Stimulated activated naive CD8-positive, alpha-beta T cell treated with anti-CD3 and anti-CD28 coated beads, Interleukin-15, Interleukin-2, amounts not matched to agents 100 ng/mL and 50 ng/mL, for 24 hours (primary cell): ENCODE results near the gene CCDC152.
"Not testable (repeated sequence)": the region's sequence is repeated elsewhere in the genome, so short reads cannot be mapped to it uniquely, and the experiment has no call there.

ENCODE experiments used
- H3K27ac Mint-ChIP-seq: one replicate; pipeline ENCODE4 v1.8.0; 2021; ENCODE audit warnings: mild to moderate bottlenecking, mixed read lengths
- H3K27me3 Mint-ChIP-seq: one replicate; pipeline ENCODE4 v1.8.0; 2021; ENCODE audit warnings: mixed read lengths
- H3K36me3 Mint-ChIP-seq: one replicate; pipeline ENCODE4 v1.8.0; 2021; ENCODE audit warnings: low read depth, mixed read lengths
- H3K4me1 Mint-ChIP-seq: one replicate; pipeline ENCODE4 v1.8.0; 2021; ENCODE audit warnings: low read depth, mixed read lengths
- H3K4me3 Mint-ChIP-seq: one replicate; pipeline ENCODE4 v1.8.0; 2021; ENCODE audit warnings: mild to moderate bottlenecking, mixed read lengths
- H3K9me3 Mint-ChIP-seq: one replicate; pipeline ENCODE4 v1.8.0; 2021; ENCODE audit warnings: mixed read lengths

The CCDC152 gene

DNA sequence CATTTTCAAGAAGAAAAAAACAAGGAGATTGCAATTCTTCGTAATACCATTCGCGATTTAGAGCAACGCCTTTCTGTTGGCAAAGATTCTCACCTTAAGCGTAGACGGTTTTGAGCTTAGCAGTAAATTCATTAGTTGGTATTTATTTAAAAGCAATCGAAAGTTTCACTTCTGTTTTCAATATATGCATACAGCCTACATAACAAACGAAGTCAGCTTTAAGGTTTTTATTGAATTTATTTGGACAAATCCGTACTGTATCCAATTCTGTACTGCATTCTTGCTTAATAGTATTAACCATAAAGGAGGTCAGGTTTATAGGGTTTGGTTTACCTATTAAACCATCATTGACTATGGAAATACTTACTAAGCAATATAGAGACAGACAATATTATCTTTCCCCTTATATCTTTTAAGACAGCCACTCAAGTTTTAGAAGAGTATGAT, 43.1 kb downstream of the CCDC152 start:
- Mint-ChIP-seq H3K27me3 (no peaks in the 10 kb centered on the region), H3K9me3 (peaks cover under 1% of the 10 kb centered on the region), H3K27ac (no peak overlapping the region), H3K4me1 (no peaks in the 10 kb centered on the region), H3K36me3 (peaks cover 11% of the 10 kb centered on the region), H3K4me3 (no peak overlapping the region)

DNA sequence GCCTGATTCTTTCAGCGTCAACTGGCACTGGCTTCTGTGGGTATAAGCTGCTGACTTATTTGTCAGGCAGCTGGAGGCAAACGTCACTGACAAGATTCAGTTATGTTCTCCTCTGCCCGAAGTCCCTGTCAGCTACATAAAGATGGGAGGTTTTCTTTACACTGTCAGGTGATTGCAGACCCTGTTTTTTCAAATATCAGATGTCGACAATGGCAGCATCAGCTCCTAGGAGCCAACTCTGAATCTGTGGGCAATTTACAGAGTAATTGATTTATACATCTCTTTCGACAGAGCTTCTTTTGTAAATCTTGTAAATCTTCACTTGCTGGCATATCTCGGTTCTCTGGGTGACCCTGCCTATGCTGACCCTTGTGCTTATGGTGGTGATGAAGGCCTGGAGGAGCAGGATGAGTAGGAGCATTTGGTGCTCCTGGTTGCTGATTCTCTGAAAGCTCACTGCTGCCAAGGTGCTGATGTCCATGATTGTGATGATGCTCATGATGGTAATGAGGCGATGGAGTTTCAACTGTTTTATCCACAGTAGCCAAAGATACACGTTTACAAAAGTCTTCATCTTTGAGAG, 44.2 kb downstream of the CCDC152 start:
- H3K27ac Mint-ChIP-seq, result no peak overlapping the region
- H3K36me3 Mint-ChIP-seq, result peaks cover 11% of the 10 kb centered on the region
- no peak overlapping the region for H3K4me3 Mint-ChIP-seq
- no peaks in the 10 kb centered on the region for H3K4me1 Mint-ChIP-seq
- H3K9me3 Mint-ChIP-seq, result no peaks in the 10 kb centered on the region
- H3K27me3 Mint-ChIP-seq, result no peaks in the 10 kb centered on the region

DNA sequence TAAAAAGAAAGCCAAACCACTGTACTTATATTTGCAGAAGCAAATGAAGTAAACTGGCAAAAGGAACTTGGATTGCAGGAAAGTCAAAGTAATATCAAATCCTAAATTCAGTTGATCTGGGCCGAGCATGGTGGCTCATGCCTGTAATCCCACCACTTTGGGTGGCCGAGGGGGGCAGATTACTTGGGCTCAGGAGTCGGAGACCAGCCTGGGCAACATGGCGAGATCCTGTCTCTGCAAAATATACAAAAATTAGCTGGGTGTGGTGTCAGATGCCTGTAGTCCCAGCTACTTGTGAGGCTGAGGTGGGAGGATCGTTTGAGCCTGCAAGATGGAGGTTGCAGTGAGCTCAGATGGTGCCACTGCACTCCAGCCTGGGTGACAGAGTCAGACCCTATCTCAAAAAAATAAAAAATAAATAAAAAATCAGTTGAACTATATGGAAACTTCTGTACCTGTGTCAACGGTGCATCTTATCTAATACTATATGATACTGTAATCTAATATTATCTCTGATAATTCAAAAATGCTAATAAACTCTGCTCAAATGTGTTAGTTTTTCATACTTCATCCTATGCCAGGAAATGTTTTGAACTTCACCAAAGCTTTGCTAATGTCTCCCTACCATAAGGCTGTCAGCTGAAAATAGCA, 45.0 kb downstream of the CCDC152 start:
- no peak overlapping the region for H3K4me3 Mint-ChIP-seq
- no peaks in the 10 kb centered on the region for H3K4me1 Mint-ChIP-seq

DNA sequence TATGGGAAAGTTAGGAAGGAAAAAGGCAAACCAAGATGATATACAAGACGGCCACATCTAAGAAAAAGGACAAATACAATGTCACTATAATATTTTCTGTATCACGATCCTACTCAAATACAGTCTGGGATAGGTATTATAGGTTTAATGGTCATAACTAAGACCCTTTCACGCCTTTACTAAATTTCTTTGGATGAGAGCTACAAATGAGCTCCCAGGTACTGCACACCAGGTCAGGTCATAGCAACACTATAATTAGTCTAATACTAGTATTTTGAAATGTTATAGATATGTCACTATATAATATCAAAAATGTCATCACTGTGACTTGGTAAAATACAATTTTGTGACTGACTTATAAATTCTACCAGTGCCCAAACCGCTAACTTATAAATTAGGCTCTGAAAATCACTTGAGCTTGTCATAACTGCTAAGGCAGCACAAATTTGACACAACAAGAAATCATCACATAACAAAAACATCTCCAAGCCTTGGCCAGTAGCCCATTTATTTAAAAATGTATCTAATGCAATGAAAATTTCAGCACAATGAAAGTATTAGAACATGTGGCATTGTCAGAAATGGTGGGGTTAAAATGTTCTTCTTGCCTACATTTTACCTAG, 48.2 kb downstream of the CCDC152 start:
- Mint-ChIP-seq H3K4me1 (no peaks in the 10 kb centered on the region), H3K9me3 (no peaks in the 10 kb centered on the region), H3K27me3 (no peaks in the 10 kb centered on the region), H3K27ac (no peak overlapping the region), H3K4me3 (no peak overlapping the region), H3K36me3 (no peaks in the 10 kb centered on the region)

More for the DNA sequence above, 45.0 kb downstream of the CCDC152 start:
- Mint-ChIP-seq H3K27me3 (no peaks in the 10 kb centered on the region), H3K9me3 (no peaks in the 10 kb centered on the region), H3K27ac (no peak overlapping the region), H3K36me3 (peaks cover 11% of the 10 kb centered on the region)

DNA sequence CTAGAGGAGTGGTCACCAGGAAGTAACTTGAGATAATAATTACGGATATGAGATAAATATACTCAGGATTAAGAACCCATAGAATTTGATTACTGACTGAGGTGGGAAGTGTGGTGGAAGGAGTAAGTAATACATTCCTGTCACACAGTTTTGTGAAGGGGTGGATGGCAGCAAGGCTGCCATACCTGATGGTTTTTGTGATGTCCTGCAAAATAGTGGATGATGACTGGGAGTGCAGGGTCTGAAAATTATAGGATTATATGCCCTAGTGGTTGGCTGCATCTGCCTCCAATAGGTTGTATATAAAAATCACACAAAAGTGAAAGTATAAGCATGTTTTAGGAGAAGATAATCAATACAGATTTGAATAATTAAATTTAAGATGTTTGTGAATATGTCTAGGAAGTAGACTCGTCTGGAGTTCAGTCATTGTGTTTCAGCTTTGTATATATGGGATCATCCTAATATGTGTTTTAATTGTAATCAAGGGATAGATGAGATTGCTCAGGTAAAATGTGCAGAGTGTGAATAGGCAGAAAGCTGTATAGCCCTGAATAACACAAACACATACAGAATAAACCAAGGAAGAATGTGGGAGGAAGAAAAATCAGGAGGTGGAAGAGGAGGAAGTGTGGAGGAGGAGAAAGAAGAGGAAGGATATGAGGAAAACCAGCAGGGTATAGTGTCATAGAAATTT, 49.5 kb downstream of the CCDC152 start:
- Mint-ChIP-seq H3K4me1 (no peaks in the 10 kb centered on the region), H3K27ac (no peak overlapping the region), H3K4me3 (no peak overlapping the region), H3K36me3 (no peaks in the 10 kb centered on the region), H3K9me3 (no peaks in the 10 kb centered on the region), H3K27me3 (no peaks in the 10 kb centered on the region)

DNA sequence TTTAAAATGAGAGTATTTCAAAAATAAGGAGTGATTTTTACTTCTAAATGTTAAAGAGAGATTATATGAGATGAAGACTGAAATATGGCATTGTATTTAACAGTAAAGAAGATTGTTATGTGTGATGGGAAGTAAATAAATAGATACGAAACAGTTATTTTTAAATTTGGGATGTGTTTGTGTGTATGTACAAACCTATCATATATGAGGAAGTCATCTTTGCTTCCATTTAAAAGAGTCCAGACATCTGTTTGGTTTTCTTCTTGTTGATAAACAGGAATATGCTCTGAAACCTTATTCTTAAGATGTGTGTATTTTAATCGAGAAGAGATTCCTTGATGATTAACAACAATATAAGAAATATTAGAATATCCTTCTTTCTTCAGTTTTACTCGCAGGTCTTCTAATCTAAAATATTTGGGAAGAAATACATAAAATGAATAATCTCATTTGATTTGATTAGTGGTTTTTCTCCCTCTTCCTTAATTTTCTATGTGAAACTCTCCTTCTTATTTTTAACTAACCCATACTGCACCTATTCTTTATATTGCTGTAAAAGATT, 50.2 kb downstream of the CCDC152 start:
- peaks cover 1% of the 10 kb centered on the region for H3K4me1 Mint-ChIP-seq
- no peaks in the 10 kb centered on the region for H3K36me3 Mint-ChIP-seq
- no peak overlapping the region for H3K27ac Mint-ChIP-seq
- H3K27me3 Mint-ChIP-seq, result no peaks in the 10 kb centered on the region
- H3K4me3 Mint-ChIP-seq, result no peak overlapping the region
- no peaks in the 10 kb centered on the region for H3K9me3 Mint-ChIP-seq

DNA sequence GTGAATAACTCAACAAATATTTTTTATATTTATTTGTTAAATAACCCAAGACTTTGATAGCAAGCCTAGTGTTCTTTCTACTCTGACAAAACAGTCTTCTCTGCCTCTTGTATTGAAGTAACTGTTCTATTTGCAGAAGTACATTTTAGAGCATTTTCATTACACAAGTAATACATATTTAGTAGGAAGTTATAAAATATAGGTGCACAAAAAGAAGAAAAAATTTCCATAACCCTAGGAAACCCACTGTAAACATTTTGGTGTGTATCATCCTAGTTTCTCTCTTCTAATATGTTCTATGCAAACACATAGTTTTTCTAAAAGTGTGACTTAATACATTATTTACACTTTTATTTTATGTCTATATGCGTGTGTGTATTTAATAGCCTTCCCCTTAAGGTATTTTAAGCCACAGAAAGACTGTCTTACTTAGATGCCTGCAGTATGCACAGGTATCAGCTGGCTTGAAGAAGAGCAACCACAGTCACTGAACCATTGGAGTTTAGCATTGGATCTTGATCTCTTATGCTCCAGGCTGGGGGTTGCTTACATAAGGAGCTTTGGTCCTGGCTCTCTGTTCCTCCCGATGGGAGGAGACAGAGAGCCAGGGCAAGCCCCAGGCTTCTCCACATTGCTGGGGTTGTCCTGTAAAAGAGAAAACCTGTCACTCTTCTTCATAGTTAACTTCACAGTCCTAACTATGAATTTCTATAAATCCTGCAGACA, 51.3 kb downstream of the CCDC152 start:
- Mint-ChIP-seq H3K27ac (no peak overlapping the region), H3K27me3 (no peaks in the 10 kb centered on the region), H3K9me3 (no peaks in the 10 kb centered on the region), H3K36me3 (no peaks in the 10 kb centered on the region), H3K4me1 (peaks cover 3% of the 10 kb centered on the region), H3K4me3 (no peak overlapping the region)

DNA sequence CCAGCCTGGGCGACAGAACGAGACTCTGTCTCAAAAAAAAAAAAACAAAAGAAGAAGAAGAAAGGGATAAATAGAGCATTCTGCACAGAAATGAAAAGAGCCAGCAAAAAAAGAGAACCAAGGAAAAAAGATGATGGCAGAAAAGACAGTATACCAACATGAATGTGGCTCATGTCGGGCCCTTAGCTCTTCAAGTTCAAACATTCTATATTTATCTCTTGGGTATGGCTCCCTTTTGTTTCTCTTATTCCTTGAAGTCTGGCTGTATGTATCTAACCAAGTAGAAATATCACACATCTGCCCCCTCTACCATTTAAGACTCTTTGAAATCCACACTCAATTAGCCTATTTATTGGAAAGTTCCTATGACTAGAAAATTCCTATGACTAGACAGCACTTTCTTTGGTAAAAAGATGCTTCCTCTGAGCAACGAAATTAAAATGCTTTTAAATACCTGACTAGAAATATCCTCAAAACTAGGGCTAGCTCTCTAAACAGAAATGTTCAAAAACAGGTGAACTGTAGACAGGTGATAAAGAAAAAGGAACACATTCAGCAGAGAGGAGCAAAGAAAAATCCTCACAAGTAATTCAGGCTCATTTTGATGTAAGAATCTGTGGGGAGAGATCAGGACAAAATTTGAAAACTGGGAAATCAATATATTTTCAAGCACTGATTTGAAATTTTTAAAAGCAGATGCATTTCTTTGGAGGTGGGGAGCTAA, 52.4 kb downstream of the CCDC152 start:
- peaks cover 3% of the 10 kb centered on the region for H3K4me1 Mint-ChIP-seq
- H3K9me3 Mint-ChIP-seq, result no peaks in the 10 kb centered on the region
- no peaks in the 10 kb centered on the region for H3K36me3 Mint-ChIP-seq
- no peak overlapping the region for H3K27ac Mint-ChIP-seq
- H3K27me3 Mint-ChIP-seq, result no peaks in the 10 kb centered on the region
- H3K4me3 Mint-ChIP-seq, result no peak overlapping the region

DNA sequence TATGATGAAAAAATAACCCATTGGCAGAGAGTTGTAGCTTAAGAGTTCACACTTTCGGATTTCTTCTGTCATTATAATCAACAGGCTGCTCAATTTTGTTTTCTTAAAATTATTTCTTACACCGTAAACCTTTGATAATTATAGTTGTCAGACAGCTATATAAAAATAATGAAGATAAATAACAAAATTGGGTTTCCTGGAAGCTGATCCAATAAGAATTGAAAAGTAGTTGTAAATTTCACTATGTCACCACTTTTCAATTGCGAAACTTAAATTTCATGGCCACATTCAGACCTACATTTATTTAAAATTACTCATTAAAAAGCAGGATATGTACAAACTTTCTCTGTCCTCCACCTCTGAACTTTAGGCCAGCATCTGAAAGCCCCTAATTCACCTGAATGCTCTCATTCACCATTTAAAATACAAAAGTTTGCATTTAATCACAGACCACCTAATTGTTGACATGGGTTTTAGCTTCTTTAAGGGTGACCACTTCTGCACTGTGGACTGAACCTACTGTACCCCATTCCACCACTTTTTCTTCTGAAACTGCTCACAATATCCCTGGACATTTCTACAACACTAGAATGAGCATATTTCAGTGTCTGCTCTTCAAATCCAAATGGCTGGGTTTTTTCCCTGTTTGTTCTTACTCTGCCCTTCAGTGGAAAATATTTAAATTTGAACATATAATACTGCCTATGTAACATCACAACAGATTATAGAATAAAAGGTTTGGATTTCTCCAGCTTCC, 54.4 kb downstream of the CCDC152 start:
- Mint-ChIP-seq H3K27me3 (no peaks in the 10 kb centered on the region), H3K27ac (no peak overlapping the region), H3K36me3 (no peaks in the 10 kb centered on the region), H3K4me3 (no peak overlapping the region), H3K9me3 (no peaks in the 10 kb centered on the region), H3K4me1 (peaks cover 3% of the 10 kb centered on the region)

DNA sequence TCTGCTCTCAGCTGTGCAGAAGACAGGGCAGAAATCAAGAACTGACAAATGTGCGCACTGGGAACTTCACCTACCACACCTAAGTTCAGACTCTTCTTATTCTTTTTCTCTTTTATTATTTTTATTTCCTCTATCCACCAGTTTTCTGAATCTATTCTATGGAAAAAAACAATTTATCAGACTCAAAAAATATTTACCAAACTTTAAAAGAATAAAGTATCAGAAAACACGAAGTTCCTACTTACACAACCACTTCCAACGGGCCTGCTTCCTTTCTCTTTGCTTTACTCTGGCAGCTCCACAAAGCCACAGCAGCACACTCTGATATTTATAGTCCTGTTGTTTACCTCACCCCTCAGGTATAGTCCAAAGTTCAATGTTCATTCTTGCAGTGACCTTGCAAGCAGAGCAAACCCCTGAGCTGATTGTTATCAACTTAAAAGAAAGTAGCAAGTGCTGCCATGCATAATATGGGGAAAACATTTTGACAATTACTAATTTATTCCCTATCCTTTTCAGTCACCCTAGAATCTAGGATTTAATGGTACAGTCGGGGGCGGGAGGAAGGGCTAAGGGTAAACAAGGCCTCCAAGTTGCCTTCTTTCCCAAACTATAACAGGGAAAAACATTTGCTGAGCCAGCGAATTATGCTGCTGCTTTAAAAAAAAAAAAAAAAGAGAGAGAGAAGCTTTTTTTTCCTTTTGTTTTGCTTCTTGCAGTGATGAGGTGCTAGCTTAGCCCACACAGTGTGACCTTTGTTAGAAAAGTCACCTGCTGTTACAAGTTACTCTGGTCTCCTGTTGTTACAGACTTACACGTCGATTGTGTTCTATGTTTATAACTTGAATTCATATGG, 55.2 kb downstream of the CCDC152 start, which contains the start of gene SELENOP:
Gene SELENOP, minus strand, starts transcription at position 302 of the 856 bp plus-strand sequence. CDS start 3,539 bp downstream, outside the sequence.
- peaks cover 3% of the 10 kb centered on the region for H3K4me1 Mint-ChIP-seq
- H3K36me3 Mint-ChIP-seq, result no peaks in the 10 kb centered on the region
- H3K9me3 Mint-ChIP-seq, result no peaks in the 10 kb centered on the region
- H3K4me3 Mint-ChIP-seq, result no peak within 1 kb of the TSS
- no peak within 1 kb of the TSS for H3K27ac Mint-ChIP-seq
- H3K27me3 Mint-ChIP-seq, result no peaks in the 10 kb centered on the region

DNA sequence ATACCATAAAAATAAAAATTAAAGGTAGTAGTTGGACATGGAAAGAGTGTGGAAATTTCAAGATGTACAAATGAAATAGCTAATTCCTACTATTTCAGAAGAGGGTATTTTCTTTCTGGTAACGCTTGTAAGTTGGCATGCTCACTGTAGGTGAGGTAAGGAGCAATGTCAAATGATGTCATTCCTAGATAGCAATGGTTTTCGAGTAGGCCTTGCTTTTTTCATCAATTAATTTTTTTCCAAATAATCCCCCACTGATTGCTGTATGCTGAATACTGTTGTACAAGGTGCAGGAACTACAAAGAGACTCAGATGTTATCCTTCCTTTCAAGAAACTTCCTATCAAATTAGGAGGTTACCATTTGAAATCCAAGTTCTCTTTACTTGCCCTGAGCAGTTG, 56.0 kb downstream of the CCDC152 start:
- no peak overlapping the region for H3K27ac Mint-ChIP-seq
- H3K4me3 Mint-ChIP-seq, result no peak overlapping the region
- H3K4me1 Mint-ChIP-seq, result peaks cover 3% of the 10 kb centered on the region
- no peaks in the 10 kb centered on the region for H3K9me3 Mint-ChIP-seq
- no peaks in the 10 kb centered on the region for H3K27me3 Mint-ChIP-seq
- H3K36me3 Mint-ChIP-seq, result no peaks in the 10 kb centered on the region

DNA sequence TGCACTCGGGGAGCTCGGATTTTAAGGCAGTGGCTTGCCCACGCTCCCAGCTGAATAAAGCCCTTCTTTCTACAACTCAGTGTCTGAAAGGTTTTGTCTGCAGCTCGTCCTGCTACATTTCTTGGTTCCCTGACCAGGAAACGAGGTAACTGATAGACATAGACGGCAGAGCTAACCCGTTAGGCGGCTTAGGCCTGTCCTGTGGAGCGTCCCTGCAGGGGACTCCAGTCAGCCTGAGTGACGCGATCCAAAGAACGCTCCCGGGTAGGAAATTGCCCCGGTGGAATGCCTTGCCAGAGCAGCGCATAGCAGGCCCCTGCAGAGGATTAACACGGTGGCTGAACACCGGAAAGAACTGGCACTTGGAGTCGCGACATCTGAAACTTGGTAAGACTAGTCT, 56.9 kb downstream of the CCDC152 start:
- Mint-ChIP-seq H3K36me3 (no peaks in the 10 kb centered on the region), H3K27ac (no peak overlapping the region), H3K9me3 (no peaks in the 10 kb centered on the region), H3K27me3 (no peaks in the 10 kb centered on the region), H3K4me1 (peaks cover 3% of the 10 kb centered on the region), H3K4me3 (no peak overlapping the region)

DNA sequence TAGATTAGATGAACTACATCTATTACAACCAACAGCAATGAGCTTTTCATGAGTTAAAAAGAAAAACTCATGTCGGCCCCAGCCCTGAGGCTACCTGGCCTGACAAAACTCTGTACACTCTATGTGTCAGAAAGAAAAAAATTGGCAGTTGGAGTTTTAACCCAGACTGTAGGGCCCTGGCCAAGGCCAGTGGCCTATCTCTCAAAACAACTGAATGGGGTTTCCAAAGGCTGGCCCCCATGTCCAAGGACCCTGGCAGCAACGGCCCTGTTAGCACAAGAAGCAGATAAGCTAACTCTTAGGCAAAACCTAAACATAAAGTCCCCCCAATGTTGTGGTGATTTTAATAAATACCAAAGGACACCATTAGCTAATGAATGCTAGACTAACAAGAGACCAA, 59.9 kb downstream of the CCDC152 start:
- not testable (repeated sequence) for H3K4me3 Mint-ChIP-seq, H3K27me3 Mint-ChIP-seq, H3K9me3 Mint-ChIP-seq, H3K36me3 Mint-ChIP-seq, H3K27ac Mint-ChIP-seq, H3K4me1 Mint-ChIP-seq
